ENCODE data around the gene SETD9. TPM values are rescaled to one million over a fixed set of nuclear protein-coding genes. Genes with fewer than 3 reads are reported as not detected.
A peak's percentile ranks its signal among the peaks of the same experiment; 100 is the strongest.

SETD9 gene
- total and polyA plus RNA-seq, 2 donors from 2014 or later = 8.0 to 9.3 TPM

- no peak overlapping the region for H3K27ac ChIP-seq (ENCODE audit: low read depth in 2 of 2, low read length in 2 of 2)
- no peak overlapping the region for H3K4me3 ChIP-seq (ENCODE audit: low read length in 3 of 3)
- H3K9me3 ChIP-seq (ENCODE audit: control insufficient read depth in 2 of 3, insufficient read depth in 1 of 3, low read length in 3 of 3) = no peaks in the 10 kb centered on the region
- H3K4me1 ChIP-seq (ENCODE audit: control insufficient read depth in 2 of 3, insufficient read depth in 2 of 3, low read depth in 1 of 3, low read length in 3 of 3) = peaks cover 0 to 9% (median 0%) of the 10 kb centered on the region in 3 donors
- TF ChIP-seq, protein P1, sequence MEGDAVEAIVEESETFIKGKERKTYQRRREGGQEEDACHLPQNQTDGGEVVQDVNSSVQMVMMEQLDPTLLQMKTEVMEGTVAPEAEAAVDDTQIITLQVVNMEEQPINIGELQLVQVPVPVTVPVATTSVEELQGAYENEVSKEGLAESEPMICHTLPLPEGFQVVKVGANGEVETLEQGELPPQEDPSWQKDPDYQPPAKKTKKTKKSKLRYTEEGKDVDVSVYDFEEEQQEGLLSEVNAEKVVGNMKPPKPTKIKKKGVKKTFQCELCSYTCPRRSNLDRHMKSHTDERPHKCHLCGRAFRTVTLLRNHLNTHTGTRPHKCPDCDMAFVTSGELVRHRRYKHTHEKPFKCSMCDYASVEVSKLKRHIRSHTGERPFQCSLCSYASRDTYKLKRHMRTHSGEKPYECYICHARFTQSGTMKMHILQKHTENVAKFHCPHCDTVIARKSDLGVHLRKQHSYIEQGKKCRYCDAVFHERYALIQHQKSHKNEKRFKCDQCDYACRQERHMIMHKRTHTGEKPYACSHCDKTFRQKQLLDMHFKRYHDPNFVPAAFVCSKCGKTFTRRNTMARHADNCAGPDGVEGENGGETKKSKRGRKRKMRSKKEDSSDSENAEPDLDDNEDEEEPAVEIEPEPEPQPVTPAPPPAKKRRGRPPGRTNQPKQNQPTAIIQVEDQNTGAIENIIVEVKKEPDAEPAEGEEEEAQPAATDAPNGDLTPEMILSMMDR (IDR thresholded peaks at IDR 0.05; ENCODE audit: borderline replicate concordance, extremely low read depth, insufficient read depth) = no peak
- FAIRE-seq (no peak), DNase-seq (no peak)
- no peaks in the 10 kb centered on the region for H3K27me3 ChIP-seq (ENCODE audit: control insufficient read depth, insufficient read depth, low read length)
- H3K9ac ChIP-seq (ENCODE audit: low read length in 3 of 3) = no peak overlapping the region
- intact Hi-C loops (cut with DNase I) = no loop called here
- H3K36me3 ChIP-seq (ENCODE audit: control insufficient read depth in 2 of 3, insufficient read depth in 3 of 3, low read length in 3 of 3) = peaks cover 7 to 30% (median 8%) of the 10 kb centered on the region in 3 donors
Measured at GRCh38 chr5:56947052-56947451, 37.7 kb downstream of the SETD9 start.

- H3K27me3 ChIP-seq (ENCODE audit: control insufficient read depth, insufficient read depth, low read length) = no peaks in the 10 kb centered on the region
- DNase-seq (peak in 4 of 5 donors; percentile 74 to 92 (median 86)), FAIRE-seq (no peak)
- peak overlapping the region; percentile 12 to 34 (median 31) for H3K9ac ChIP-seq (ENCODE audit: low read length in 3 of 3)
- H3K36me3 ChIP-seq (ENCODE audit: control insufficient read depth in 2 of 3, insufficient read depth in 3 of 3, low read length in 3 of 3) = peaks cover 0 to 9% (median 2%) of the 10 kb centered on the region in 3 donors
- H3K27ac ChIP-seq (ENCODE audit: low read depth in 2 of 2, low read length in 2 of 2) = peak overlapping the region; percentile 59 to 65
- intact Hi-C loops (cut with DNase I) = no loop called here
- peak overlapping the region; percentile 48 to 80 (median 62) for H3K4me3 ChIP-seq (ENCODE audit: low read length in 3 of 3)
- peaks cover 0 to 15% (median 3%) of the 10 kb centered on the region in 3 donors for H3K4me1 ChIP-seq (ENCODE audit: control insufficient read depth in 2 of 3, insufficient read depth in 2 of 3, low read depth in 1 of 3, low read length in 3 of 3)
- TF ChIP-seq, protein P1 (IDR thresholded peaks at IDR 0.05; ENCODE audit: borderline replicate concordance, extremely low read depth, insufficient read depth) = no peak
- H3K9me3 ChIP-seq (ENCODE audit: control insufficient read depth in 2 of 3, insufficient read depth in 1 of 3, low read length in 3 of 3) = no peaks in the 10 kb centered on the region
Measured at GRCh38 chr5:56950626-56951125, 41.3 kb downstream of the SETD9 start.

- intact Hi-C loops (cut with DNase I) = no loop called here
- Histone ChIP-seq H3K4me1 (ENCODE audit: control insufficient read depth in 2 of 3, insufficient read depth in 2 of 3, low read depth in 1 of 3, low read length in 3 of 3) (peaks cover 0 to 15% (median 3%) of the 10 kb centered on the region in 3 donors), H3K4me3 (ENCODE audit: low read length in 3 of 3) (peak overlapping the region; percentile 48 to 80 (median 62)), H3K9ac (ENCODE audit: low read length in 3 of 3) (peak overlapping the region; percentile 12 to 51 (median 31)), H3K27me3 (ENCODE audit: control insufficient read depth, insufficient read depth, low read length) (no peaks in the 10 kb centered on the region), H3K27ac (ENCODE audit: low read depth in 2 of 2, low read length in 2 of 2) (peak overlapping the region; percentile 59 to 65), H3K36me3 (ENCODE audit: control insufficient read depth in 2 of 3, insufficient read depth in 3 of 3, low read length in 3 of 3) (peaks cover 0 to 2% (median 0%) of the 10 kb centered on the region in 3 donors), H3K9me3 (ENCODE audit: control insufficient read depth in 2 of 3, insufficient read depth in 1 of 3, low read length in 3 of 3) (no peaks in the 10 kb centered on the region)
- FAIRE-seq (no peak), DNase-seq (peak; percentile 63 to 82 (median 76))
- TF ChIP-seq, protein P1 (IDR thresholded peaks at IDR 0.05; ENCODE audit: borderline replicate concordance, extremely low read depth, insufficient read depth) = no peak
Measured at GRCh38 chr5:56951126-56951945, 41.9 kb downstream of the SETD9 start.
